NCI-H2107 (cell line): ENCODE data around the gene HDDC3.

ENCODE experiments used
- DNase-seq: peaks from one replicate; lab custom pipeline; 2025; lab: John Stamatoyannopoulos, UW

Gene HDDC3

DNA sequence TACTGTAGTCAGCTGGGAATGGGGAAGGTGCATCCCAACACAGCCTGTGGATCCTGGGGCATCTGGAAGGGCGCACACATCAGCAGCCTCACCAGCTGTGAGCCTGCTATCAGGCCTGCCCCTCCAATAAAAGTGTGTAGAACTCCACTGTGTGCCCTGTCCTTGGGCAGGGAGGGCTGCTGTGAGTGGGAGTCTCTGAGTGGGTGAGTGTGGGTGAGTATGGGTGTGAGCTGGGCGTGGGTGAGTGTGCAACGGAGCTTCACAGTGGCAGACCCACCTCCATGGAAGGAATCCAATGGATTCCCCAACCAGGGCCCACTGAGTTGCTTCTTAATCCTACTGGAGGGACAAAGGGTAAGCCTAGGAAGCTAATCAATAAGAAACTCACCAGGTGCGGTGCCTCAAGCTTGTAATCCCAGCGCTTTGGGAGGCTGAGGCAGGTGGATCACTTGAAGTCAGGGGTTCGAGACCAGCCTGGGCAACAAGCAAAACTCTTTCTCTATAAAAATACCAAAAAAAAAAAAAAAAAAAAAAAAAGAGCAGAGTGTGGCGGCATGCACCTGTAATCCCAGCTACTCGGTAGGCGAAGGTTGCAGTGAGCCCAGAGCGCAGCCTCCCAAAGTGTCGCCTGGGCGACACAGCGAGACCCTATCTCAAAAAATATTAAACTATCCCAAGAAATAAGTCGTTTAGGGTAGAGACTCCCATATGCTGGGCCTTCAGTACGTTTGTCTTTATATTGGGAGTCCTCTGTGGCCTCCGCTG lies 21.8 kb upstream of the HDDC3 start:
- DNase-seq, result no peak

DNA sequence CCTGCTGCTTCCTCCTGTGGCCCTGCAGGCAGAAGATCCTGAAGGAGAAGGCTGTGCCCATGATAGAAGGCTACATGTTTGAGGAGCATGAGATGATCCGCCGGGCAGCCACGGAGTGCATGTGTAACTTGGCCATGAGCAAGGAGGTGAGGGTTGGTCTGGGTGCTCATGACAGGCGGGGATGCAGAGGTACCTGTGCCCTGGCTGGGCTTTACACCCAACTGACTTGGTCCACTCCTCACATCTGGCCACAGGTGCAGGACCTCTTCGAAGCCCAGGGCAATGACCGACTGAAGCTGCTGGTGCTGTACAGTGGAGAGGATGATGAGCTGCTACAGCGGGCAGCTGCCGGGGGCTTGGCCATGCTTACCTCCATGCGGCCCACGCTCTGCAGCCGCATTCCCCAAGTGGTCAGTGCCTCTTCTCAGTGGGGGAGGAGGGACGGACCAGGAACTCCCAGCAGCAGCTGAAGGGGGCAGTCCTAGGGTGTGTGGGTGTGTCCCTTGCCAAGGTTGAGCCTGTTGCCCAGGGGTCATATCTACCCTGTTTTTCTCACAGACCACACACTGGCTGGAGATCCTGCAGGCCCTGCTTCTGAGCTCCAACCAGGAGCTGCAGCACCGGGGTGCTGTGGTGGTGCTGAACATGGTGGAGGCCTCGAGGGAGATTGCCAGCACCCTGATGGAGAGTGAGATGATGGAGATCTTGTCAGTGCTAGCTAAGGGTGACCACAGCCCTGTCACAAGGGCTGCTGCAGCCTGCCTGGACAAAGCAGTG lies 20.7 kb upstream of the HDDC3 start:
- no peak for DNase-seq

DNA sequence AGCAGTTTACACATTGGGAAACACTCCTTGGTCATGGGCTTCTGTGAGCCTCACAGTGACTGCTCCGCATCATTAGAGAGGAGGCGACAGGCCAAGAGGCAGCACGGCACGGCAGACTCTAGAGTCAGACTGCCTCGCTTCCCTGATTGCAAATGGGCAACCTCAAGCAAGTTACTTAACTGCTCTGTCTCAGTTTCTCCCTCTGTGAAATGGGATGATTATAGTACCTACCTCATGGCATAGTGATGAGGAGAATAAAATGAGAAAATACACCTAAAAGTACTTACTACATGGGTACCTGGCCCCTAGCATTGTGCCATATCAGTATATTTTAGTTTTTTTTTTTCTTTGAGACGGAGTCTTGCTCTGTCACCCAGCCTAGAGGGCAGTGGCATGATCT lies 18.3 kb upstream of the HDDC3 start:
- no peak for DNase-seq

DNA sequence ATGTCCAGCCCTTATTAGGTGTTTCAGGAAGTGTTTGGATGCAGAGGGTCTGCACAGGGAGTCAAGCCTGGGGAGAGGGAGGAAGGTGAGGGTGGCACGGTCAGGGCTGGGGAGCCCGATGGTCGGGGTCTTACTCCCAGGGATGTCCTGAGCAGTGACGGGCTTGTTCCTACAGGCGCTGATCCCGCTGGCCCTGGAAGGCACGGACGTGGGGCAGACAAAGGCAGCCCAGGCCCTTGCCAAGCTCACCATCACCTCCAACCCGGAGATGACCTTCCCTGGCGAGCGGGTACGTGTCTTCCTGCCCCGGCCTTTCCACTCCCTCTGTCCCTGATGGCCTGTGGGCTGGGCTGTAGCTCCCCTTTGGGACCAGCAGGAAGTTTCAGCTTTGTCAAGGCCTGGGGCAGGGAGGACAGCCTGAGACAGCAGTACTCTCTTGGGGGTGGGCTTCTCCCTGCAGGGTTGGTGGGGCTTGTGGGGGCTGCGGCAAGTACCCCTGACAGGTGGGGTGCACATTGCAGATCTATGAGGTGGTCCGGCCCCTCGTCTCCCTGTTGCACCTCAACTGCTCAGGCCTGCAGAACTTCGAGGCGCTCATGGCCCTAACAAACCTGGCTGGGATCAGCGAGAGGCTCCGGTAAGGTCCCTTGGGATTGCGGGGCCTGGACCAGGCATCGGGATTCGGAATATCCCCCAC lies 17.8 kb upstream of the HDDC3 start:
- DNase-seq, result no peak

DNA sequence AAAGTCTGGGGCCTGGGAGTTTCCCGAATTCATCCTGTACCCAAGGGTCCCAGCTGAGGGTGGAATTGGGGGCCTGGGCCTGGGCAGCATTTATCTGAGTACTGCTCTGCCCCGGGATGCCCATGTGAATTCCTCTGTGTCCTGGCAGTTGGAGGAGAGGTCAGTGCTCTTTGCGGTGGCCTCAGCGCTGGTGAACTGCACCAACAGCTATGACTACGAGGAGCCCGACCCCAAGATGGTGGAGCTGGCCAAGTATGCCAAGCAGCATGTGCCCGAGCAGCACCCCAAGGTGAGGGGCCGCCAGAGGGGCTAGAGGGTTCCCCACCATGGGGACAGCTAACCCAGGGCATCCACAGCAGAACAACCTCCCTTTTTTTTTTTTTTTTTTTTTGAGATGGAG lies 16.2 kb upstream of the HDDC3 start:
- DNase-seq, result no peak

DNA sequence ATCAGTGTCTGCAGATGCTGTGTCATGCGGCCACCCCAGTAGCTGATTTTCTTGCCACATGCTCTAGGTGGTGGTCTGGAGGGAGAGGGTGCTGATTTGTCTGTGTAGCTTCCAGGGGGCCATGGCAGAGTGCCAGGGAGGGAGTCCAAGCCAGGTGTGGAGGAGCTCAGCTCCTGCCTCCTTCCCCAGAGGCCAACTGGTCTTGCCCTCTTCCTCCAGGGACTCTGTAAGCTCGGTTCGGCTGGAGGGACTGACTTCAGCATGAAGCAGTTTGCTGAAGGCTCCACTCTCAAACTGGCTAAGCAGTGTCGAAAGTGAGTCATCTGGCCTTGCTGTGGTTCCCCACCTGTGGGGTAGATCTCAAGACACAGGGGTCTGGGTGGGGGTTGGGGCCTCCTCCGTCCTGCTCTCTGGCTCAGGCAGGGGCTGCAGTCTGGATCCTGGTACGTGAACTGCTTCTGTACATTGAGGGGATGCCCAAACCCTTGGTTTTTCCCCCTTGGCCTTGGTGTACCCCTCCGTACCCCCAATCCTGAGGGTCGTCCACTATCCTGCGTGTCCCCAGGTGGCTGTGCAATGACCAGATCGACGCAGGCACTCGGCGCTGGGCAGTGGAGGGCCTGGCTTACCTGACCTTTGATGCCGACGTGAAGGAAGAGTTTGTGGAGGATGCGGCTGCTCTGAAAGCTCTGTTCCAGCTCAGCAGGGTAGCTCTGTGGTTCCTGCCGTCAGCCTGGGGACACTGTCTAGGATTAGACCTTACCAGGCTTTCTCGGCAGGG lies 15.4 kb upstream of the HDDC3 start:
- no peak for DNase-seq

DNA sequence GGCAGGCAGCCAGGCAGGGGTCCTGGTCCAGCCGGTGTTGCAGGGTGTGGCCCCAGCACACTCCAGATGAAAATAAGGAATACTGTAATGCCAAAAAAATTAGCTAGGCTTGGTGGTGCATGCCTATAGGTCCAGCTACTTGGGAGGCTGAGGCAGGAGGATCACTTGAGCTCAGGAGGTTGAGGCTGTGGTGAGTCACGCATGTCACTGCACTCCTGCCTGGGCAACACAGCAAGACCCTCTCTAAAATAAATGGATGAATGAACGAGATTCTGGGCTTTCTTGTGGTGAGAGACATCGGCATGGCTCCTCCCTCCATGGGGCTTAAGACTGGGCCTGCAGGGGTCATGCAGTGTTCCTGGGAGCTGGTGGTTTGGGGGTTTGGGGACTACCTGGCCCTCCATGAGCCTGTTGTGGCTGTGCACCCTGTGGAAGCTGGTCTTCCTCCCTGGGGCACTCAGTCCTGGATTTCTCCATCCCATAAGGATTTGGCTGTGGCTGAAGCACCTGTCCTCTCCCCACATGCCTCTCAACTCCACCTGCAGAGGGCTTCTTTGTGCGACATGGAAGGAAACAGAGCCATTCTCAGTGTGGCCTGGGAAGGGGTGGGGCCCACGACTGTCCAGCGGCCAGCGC lies 14.7 kb upstream of the HDDC3 start:
- no peak for DNase-seq

DNA sequence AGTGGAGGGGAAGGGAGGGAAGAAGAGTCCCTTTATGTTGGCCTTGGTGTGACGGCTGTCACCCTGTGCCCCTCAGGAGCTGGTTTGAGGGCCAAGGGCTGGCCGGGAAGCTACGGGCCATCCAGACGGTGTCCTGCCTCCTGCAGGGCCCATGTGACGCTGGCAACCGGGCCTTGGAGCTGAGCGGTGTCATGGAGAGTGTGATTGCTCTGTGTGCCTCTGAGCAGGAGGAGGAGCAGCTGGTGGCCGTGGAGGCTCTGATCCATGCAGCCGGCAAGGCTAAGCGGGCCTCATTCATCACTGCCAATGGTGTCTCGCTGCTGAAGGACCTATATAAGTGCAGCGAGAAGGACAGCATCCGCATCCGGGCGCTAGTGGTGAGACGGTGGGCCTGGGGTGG lies 14.2 kb upstream of the HDDC3 start:
- no peak for DNase-seq

DNA sequence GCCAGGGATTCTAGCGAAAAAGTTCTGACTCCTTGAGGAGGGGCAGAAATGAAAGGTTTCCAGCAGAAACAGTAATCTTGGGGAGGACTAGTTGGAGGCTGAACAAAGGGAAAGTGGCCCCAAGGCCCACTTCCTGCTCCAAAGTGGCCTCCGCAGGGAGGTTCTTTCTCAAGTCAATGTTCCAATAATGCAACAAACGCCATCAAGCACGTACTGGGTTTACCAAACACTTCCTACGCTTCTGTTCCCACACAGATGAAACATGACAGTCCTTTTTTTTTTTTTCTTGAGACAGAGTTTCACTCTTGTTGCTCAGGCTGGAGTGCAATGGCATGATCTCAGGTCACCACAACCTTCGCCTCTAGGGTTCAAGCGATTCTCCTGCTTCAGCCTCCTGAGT lies 12.7 kb upstream of the HDDC3 start:
- no peak for DNase-seq

DNA sequence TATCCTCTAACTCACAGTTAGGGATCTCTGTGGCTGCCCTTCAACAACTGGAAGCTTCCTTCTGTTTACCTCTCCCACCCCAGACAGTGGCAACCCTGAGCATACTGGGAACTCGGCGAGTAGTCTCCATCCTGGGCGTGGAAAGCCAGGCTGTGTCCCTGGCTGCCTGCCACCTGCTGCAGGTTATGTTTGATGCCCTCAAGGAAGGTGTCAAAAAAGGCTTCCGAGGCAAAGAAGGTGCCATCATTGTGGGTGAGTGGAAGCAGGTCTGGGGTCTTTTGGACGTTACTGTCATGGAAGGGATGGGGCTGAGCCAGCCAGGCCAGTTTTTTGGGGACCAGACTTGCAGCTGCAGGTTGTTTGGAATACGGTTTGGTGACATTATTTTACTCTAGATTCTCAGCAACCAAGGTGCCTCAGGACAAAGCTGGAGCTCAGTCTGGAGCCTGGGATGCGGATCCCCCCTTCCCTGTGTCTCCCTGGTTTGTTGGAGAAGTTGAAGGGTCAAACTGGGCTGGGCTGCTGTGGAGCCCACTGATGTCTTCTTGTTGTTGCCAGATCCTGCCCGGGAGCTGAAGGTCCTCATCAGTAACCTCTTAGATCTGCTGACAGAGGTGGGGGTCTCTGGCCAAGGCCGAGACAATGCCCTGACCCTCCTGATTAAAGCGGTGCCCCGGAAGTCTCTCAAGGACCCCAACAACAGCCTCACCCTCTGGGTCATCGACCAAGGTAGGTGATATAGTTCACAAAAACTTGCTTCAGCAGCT lies 10.2 kb upstream of the HDDC3 start:
- no peak for DNase-seq

DNA sequence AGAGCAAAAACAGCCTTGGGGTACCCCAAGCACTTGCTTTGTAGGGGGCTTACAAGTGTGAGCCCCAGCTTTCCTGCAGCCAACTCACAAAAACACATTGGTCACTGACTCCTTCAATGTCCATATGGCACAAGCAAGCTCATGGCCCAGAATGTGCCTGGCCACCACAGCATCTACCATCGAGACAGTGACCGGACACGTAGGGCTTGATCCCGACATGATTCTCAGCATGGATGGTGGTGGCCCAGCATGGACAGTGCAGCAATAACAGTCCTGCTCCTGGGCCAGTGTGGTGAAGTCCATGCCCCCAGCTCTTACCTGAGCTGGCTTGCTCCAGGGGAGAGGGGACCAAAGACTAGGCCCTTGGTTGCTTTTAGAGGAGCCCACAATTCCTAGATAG lies 8.7 kb upstream of the HDDC3 start:
- no peak for DNase-seq

DNA sequence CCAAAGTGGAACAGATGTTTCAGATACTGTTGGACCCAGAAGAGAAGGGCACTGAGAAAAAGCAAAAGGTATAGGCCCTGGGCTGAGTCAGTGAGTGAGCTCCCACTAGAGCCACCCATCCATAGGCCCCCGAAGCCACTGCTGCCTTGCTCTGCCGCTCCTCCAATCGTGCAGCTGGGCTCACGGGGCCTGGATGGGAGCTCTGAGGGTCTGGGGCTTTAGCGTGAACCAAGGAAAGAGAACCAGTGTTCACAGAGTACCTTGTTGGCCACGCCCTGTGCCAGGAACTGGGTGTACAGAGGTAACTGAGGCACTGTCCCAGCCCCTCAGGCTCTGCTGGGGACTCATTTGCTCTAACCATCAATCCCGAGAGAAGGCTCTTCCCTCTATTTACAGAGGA lies 7.4 kb upstream of the HDDC3 start:
- DNase-seq, result no peak

DNA sequence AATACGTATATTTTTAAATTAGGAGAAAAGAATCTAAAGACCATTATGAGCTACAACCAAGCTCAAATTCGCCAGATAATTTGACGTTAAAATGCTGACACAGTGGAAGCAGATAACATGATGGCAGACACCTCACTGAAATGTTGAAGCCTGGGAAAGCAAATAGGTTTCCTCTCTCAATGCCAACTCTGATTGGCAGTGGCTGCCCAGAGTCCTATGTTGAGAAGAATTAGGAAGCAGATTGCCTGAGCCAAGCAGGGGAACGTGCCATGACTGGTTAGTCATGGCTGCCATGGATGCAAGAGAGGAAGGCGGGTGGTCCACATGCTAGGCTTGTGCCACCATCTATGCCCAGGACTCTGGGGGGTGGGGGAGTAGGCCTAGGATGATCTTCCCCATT lies 5.9 kb upstream of the HDDC3 start:
- DNase-seq, result no peak

DNA sequence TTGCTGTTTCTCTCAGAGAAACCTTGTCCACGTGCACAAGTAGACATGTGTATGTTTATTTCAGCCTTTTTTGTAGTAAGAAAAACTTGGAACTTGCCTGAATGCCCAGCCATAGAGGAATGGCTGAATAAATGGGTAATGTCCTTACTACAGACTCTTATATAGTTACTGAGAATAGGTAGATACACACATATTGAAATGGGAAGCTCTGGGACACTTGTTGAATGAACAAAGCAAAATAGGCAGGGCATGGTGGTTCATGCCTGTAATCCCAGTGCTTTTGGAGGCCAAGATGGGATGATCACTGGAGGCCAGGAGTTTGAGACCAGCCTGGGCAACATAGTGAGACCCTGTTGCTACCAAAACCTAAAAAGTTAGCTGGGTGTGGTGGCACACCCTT lies 4.5 kb upstream of the HDDC3 start:
- DNase-seq, result no peak

DNA sequence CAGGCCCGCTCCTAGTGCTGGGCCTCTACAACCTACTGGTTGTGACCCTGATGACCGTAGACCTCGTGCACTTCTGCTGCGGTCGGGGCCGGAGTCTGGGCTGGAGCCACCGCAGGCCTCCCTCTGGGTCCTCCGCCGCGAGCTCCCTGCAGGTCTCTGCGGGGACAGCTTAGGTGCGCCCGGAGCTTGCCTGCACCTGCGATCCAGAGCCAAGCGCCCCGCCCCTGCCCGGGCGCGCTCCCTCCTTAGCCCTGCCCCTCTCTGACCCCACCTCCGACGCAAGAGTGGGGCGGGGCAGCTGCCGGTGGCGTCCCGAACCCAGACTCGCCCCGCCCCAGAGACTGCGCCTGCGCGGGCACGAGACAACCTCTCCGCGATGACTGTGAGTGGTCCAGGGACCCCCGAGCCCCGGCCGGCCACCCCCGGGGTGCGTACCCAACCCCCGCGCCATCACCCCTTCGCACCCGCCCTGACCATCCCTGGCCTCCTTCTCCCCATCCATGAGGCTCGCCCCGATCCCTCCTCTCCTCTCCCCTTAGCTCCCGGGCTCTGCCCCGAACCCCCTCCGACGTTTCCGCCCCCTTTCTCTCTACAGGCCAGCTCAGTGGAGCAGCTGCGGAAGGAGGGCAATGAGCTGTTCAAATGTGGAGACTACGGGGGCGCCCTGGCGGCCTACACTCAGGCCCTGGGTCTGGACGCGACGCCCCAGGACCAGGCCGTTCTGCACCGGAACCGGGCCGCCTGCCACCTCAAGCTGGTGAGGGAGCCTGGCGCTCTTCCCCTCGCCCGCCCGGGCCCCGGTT lies 2.8 kb upstream of the HDDC3 start, which contains the start of gene UNC45A:
TSS of gene UNC45A (plus strand) at position 337 of the 803 bp plus-strand sequence. CDS start at position 377, 40 bp downstream.
- DNase-seq, result peak; percentile 64

DNA sequence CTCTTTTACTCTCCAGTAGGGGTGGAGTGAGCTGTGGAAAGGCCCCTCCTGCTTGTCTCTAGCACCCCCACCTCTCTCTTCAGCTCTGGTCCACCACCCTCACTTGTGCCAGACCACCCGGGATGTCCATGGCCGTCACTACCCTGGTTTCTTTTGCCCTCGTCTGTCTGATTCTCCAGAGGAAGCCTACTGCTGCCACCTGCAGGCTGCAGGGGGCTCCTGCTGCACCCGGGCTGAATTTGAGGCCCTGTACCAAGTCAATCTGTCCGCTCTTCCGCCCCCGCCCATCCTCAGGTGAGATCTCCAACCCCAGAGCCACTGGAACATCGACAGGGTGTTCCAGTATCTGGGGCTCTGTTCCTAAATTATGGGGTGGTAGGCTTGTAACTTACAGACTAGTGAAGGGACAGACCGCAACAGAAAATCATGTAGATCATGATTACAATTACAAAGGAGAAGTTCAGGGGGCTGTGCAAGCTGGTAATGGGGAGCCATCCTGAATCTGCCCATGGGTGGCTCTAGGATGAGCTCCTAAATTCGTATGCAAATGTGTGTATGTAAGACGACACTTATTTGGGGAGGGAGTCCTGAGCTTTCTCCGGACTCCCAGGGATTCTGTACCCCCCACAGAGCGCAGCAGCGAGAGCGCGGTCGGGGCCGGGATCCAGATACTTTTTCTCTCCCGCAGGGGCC lies 2.1 kb upstream of the HDDC3 start:
- peak; percentile 61 for DNase-seq

DNA sequence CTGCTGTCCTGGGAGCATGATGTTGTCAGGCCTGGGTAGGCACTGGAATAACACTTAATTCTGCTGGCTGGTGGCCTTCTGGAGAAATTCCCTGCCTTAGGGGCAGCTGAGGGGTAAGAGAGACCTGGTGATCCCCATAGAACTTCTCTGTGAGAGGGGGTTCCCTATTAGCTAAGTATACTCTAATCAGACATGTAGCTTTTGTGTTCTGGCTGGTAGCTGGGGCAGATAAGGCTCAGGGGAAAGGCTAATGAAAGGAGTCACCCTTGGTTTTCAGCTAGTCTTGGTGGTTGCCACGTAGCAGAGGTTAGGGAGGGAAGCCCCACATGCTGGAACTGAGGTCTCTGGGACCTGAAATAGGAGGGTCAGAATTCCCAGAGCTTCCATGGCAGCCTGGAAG lies 952 bp upstream of the HDDC3 start:
- no peak for DNase-seq

DNA sequence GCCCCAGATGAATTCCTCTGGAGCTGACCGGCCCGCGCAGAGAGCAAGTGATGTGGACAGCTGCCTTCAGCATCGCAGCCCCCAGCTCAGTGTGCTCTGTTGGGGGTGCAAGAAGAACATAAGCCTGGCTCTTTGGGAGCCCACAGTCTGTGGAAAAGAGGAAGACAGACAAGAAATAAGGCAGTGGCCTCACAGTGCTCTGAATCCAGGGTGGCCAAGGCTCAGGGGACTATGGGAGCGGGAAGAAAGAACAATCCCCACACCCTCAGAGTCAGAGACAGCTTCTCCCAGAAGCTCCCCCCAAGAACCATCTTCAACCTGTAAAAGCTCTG lies 277 bp upstream of the HDDC3 start:
- no peak for DNase-seq

DNA sequence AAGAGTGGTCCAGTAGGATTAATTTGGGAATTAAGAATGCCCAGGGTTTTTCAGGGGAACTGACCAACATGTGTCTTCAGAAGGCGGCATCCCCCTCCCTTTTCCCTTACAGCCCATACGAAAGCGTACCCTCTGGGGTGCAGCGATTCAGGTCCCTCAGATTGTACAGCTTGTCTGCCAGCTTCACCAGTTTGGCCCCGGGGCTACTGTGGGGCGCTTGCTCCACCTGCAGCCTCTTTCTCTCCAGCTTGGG lies 848 bp downstream of the HDDC3 start:
- DNase-seq, result no peak
